Ecto neural progenitor cell (in vitro differentiated cells): Measurements from ENCODE around the gene NR6A1.

Experiments
- DNase-seq: peaks from one replicate; pipeline ENCODE4 v3.0.0-alpha.2; 2018; ENCODE audit warnings: low spot score

The NR6A1 gene

DNA sequence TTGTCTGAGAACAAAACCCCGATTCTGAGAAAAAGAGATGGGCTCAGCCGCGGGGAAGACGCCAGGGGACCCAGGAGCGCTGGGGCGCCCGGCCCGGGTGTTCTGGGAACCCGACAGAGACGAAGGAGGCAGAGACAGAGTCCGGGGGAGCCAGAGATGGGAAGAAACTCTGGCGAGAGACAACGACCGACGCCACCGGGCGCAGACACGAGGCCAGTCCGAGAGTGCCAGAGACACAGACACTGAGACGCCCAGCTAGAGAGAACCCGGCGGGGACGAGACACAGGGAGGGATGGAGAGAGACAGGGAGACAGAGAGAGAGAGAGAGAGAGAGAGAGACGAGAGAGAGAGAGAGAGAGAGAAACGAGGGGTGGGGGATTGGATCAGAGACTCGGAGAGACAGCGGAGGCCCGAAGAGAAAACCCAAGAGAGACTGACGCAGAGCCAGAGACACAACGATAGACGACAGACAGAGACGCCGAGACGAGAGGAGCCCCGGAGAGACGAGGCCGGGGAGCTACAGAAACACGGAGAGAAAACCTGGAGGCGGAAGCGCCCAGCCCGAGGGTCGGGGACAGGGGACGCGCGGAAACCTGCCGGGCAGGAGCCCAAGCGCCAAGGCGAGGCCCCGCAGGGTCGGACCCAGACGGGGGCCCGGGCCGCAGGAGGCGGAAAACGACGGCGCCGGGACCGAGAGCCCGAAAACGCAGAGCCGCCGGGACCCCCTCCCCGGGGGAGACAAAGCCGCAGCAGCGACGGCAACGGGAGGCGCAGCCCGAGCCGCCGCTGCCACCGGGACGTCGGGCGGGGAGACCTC, 267.2 kb downstream of the NR6A1 start:
- DNase-seq = no peak

DNA sequence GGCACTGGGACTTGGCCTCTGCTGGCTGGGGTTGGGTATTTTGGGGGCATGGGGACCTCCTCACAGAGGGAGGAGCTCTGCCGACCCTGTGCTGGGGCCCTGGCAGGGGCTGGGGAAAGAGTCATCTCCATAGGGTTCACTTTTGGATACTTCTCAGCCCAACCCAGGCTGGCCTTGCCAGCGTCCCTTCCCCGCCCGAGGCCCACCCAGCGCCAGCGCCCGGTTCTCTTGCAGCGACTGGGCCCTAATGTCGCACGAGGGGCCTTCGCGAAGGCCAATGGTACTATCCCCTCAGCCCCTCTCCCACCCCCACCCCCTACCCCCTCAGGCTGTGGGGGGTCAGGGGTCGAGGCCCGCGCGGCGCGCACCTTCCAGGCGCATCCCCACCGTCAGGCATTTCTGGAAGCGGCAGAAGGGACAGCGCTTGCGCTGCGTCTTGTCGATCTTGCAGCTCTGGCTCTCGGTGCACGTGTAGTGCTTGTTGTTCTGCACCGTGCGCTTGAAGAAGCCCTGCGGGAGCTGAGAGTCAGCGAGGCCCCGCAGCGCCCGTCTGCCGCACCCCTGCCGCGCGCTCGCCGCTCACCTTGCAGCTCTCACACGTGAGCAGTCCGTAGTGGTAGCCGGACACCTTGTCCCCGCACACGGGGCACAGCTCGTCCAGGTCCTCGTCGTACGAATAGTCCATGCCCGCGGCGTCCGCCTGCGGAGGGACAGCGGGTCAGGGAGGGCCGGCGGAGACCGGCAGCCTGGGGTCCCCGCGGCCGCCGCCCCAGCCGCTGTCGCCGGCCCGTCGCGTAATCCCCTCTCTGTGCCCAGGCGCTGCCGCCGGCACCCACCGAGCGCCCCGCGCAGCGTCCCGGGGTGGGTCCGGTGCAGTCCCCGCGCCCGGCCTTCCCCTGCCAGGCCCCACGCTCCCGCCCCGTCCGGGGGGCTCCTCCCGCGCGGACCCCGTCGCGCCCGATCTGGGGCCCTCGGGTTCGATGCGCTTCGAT, 268.1 kb downstream of the NR6A1 start:
- DNase-seq = no peak

- DNase-seq = no peak
Observed at GRCh38 chr9:124501771-124502320, 269.3 kb downstream of the NR6A1 start.

DNA sequence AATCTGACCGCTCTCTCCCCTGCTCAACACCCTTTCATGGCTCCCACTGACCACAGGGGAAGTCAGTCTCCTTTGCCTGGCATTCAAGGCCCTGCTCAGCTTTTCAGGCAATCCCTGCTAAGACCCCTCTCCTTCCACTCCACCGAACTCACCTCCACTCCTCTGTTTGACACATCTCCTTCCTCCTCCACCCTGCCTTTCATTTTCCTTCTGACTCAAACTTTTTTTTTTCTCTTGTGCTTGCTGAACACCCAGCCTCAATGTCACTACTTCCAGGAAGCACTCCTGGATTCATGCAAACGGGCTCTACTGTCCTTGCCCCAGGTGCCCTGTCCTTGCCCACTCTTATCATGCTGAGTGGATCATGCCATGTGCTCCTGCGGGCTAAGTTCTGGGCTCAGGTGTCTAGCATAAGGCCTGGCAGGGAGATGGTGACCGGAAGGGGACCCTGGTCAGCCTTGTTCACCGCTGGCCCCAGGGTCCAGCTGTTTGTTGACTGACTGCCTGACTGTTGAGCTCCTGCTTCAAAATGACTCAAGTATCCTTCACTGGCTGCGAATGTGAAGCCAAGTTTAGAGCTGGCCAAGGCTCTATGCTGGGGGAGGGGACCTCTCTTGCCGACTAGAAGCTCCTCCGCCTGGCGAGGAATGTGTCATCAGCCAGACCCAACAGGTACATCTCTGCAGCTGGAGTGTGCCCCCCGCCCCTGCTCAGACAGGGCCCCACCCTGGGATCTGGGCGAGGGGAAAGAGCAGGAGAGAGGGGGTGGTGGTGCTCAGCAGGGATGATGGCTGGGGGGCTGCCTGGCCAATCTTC, 270.1 kb downstream of the NR6A1 start:
- DNase-seq = no peak

- no peak for DNase-seq
Observed at GRCh38 chr9:124500028-124500795, 270.9 kb downstream of the NR6A1 start.

DNA sequence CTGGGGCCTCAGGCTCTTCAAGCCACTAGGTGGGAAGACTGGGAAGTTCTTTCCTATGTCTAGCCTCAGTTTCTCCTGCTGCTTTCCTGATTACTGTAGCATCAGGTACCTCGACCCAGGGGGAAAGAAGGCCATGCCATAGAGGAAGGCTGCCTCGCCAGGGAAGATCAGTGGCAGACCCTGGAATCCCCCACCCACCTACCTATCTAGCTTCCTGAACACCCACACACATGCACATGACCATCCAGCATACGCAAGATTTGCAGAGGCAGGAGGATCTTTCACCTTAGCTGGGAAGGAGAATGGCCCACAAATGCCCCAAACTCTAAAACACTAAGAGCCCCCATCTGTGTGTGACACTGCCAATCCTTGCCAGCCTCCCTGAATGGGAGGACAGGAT, 271.9 kb downstream of the NR6A1 start:
- no peak for DNase-seq

DNA sequence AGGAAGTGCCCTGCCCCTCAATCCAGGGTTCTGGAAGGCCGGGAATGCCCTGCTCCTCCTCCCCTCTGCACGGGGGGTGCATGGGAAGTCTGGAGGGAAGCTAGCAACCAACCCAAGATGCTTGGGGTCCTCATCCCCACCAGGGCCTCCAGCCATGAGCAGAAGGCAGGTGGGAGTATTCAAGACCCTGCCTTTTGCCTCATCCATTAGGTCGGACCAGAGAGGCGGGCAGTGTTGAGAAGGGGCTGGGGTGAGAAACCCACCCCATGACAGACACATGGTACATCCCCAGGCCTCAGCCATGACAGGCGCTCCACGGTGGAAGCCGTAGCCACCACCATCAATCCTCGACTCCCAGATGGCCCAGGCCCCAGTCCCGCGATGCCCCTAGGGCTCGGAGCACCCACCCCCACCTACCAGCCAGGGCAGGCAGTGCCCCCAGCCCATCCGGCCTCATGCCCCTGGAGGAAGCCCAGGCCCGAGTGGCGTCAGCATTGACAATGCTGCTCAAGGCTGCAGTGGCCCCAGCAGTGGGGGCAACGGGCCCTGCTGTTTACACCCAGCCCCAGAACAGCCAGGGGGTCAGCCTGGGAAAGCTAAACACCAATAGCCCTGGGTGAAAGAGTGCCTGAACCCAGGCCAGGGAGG, 272.5 kb downstream of the NR6A1 start:
- no peak for DNase-seq

DNA sequence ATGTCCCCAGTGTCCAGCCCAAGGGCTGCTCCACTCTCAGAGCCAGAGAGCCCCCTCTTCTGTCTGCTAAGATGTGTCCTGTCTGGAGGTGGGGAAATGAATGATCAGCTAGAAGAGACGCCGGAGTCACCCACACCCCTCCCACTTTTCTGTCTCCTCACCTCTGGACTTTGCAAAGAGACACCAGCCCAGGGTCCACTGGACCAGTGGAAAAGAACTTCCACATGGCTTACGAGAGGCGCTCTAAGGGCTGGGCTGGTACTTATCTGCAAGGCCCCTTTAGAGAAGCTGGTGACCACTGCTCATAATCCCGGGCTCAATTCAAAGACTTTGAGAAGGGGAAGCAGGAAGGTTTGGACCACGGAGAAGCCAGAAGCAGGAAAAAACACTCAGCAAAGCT, 273.1 kb downstream of the NR6A1 start:
- DNase-seq = no peak

- DNase-seq = no peak
Observed at GRCh38 chr9:124497441-124497840, 273.7 kb downstream of the NR6A1 start.

DNA sequence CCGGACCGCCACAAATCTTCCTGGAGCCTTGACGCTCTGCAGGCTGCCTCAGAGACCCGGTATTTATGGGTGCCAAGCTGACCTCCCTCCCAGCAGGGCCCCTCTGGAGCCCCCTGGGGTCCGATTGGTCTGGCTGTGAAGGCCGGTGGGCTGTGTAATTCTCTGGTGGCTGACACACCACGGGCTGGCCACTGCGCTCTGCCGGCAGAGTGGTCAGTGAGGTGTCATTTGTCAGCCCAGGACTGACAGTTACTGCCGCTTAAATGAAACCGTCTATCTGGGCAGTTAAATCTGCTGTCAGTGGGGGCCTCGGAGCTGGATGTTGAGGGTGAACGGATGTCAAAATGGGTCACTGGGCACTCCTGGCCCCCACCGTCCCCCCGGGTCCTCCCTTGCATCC, 274.6 kb downstream of the NR6A1 start:
- DNase-seq = no peak

DNA sequence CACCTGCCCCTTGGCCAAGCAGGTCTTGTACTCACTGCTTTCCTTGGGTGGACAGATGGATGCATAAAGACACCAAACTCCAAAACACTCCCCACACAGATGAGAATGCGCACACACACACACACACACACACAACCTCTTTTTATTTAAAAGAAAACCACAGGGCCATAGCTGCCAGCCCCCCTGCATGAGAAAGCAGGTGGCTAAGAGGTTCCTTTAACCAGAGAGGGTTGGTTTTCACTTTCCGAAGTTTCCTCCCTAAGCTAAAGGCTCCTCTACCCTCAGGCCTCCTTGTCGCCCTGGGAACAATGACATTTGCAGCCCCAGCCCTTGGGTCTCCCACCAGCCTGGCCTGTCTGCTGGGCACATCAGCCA, 275.0 kb downstream of the NR6A1 start:
- DNase-seq = no peak

- DNase-seq = no peak
Observed at GRCh38 chr9:124495126-124496074, 275.7 kb downstream of the NR6A1 start.

GRCh38 chr9:124493794-124494479, 277.2 kb downstream of the NR6A1 start:
- DNase-seq = no peak

DNA sequence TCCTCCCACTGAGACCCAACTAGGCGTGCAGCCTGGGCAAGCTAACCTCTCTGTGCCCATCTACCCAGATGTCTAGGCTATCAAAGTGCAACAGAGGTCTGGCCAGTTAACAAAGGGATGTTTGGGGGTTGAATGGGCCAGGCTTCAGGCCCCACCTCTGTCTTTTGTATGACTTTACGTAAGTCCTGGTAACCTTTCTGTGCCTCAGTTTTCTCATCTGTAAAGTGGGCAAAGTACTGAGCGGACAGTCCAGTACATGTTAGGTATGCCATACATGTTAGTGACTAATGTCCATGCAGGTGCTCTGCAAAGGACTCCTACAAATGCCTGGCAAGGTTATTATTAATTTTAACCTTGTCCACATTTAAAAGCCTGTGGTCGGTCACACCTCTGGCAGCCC, 277.9 kb downstream of the NR6A1 start:
- DNase-seq = no peak

DNA sequence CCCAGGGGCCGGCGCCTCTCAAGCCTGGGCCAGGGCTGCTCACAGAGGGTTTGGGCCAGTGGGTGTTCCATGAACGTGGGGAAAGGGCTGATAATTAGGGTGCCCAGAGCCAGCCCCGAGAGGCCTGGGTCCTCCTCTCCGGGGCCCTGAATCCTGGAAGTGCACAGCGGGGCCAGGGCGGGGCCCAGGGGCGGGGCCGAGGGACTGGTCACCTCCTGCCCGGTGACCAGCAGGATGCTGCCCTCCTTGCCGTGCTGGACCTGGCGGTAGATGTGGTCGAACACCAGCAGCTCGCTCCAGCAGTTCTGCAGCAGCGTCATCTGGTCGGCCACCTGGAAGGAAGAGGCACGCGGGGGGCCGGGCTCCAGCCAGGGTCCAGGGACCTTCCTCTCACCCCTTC, 278.3 kb downstream of the NR6A1 start:
- DNase-seq = no peak

- DNase-seq = no peak
Observed at GRCh38 chr9:124491049-124491975, 279.8 kb downstream of the NR6A1 start.

DNA sequence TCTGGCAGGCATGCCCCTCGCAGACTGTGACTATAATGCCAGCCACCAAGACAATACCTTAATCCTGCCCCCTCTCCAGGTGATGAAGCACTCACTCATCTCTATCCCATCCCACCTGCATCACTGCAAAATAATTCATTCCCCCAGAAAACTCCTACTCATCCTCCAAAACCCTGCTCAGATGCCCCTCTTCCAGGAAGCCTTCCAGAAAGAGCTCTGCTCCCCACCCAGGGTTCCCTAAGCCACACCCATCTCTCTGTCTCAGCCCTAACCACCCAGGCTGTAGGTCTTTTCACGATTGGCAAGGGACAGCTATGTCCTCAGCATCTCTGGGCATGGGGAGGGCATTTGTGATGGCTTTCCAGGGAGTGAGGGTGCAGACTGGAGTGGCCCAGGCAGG, 281.1 kb downstream of the NR6A1 start:
- no peak for DNase-seq

DNA sequence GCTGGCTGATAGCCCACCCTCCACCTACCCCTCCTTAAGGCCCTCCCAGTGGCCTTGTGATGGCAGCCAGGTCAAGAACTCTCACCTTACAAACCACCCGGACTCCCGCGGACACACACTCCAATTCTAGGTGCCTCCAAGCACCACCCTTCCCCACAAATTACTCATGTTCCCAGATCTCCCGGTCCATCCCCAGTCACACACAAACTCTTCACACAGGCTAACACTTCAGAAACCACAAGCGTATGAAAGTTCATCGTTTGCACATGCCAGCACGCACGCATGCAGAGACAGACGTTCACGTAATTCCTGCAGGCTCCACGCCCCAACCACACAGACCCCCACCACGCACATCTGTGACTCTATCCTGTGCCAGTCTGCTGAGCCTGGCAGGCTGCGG, 281.9 kb downstream of the NR6A1 start:
- no peak for DNase-seq
